Neural progenitor cell (in vitro differentiated cells): Measurements from ENCODE around the gene APOOL.

Source experiments
- EZH2phosphoT487 ChIP-seq: fragments of 200-600 bp; sonication (generic); IDR thresholded peaks from 2 replicates; pipeline ENCODE4 v1.6.1; 2017; ENCODE audit warnings: antibody characterized with exemption
- TF ChIP-seq, protein P1 (sequence below): fragments of 200-600 bp; sonication (generic); IDR thresholded peaks from 2 replicates; pipeline ENCODE4 v1.5.1; 2017; ENCODE audit warnings: antibody characterized with exemption, mild to moderate bottlenecking

DNA sequence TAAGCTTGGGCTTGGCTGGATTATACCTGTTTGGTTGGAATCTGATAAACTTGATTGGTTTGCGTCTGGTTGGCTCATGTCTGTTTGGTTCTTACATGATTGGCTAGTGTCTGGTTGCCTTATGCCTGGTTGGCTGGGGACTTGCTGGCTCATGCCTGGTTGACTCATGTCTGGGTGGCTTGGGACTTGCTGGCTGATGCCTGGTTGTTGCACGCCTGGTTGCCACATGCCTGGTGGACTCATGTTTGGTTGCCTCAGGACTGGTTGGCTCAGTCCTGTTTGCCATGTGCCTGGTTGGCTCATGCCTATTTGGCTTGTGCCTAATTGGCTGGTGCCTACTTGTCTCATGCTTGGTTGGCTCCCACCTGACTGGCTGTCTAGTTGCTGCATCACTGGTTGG is 104.5 kb downstream of the APOOL start:
- TF ChIP-seq, protein P1, sequence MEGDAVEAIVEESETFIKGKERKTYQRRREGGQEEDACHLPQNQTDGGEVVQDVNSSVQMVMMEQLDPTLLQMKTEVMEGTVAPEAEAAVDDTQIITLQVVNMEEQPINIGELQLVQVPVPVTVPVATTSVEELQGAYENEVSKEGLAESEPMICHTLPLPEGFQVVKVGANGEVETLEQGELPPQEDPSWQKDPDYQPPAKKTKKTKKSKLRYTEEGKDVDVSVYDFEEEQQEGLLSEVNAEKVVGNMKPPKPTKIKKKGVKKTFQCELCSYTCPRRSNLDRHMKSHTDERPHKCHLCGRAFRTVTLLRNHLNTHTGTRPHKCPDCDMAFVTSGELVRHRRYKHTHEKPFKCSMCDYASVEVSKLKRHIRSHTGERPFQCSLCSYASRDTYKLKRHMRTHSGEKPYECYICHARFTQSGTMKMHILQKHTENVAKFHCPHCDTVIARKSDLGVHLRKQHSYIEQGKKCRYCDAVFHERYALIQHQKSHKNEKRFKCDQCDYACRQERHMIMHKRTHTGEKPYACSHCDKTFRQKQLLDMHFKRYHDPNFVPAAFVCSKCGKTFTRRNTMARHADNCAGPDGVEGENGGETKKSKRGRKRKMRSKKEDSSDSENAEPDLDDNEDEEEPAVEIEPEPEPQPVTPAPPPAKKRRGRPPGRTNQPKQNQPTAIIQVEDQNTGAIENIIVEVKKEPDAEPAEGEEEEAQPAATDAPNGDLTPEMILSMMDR = no peak
- TF ChIP-seq EZH2phosphoT487 = no peak
